HepG2 (cell line): ENCODE results near the gene MITF. TPM values are rescaled to one million over a fixed set of nuclear protein-coding genes. Genes with fewer than 3 reads are reported as not detected.

Experiments used
- ATAC-seq: fragments of 200-7000 bp; cut with Tn5 transposase; 3 replicates; pipeline ENCODE4 v1.9.1; 2020; ENCODE audit warnings: mild to moderate bottlenecking, moderate library complexity
- BruUV-seq: library from RNA; stranded (reverse); fragments of 400-500 nt; replicated peaks from 2 replicates; lab custom pipeline; 2021; lab: Mats Ljungman, UMichigan
- CTCF ChIA-PET: fragments of 300-600 bp; formaldehyde crosslinking; extraction: SDS; loops from one replicate; lab custom pipeline; 2021; ENCODE audit warnings: low total read pairs, inconsistent platforms, low intra/inter-chr PET ratio; lab: Yijun Ruan, JAX
- POLR2A ChIA-PET: fragments of 350-600 bp; sonication (Branson Sonifier 250); formaldehyde crosslinking; loops from one replicate; lab custom pipeline; 2020; ENCODE audit warnings: antibody characterized with exemption, inconsistent platforms; lab: Yijun Ruan, JAX
- DNase-seq: peaks from one replicate; pipeline ENCODE4 v3.0.0-alpha.2; 2015; ENCODE audit warnings: low spot score
- FAIRE-seq: peaks from 3 replicates; lab custom pipeline; 2011; peaks lifted over from hg19 to GRCh38; lab: Jason Lieb, UNC
- H2AFZ ChIP-seq: one replicate; pipeline ENCODE4 v1.6.1; 2011; ENCODE audit warnings: low read length, inconsistent platforms
- H3K27ac ChIP-seq: fragments of 300-600 bp; 3 replicates; pipeline ENCODE4 v1.8.0; 2011; ENCODE audit warnings: mixed run types, mild to moderate bottlenecking, mixed read lengths, low read length, inconsistent platforms; ENCODE audit not compliant: insufficient read depth; ENCODE audit errors: extremely low read length
- H3K27me3 ChIP-seq, 2 experiments: fragments of 200-600 bp in 1 of 2; 2 replicates in 1 of 2; 3 replicates in 1 of 2; pipeline versions ENCODE4 v1.6.0 to v1.8.0; 2011; ENCODE audit warnings: low read length in 2 of 2, mild to moderate bottlenecking in 2 of 2, moderate library complexity in 2 of 2, inconsistent platforms in 1 of 2; ENCODE audit not compliant: insufficient read depth in 2 of 2, control insufficient read depth in 1 of 2
- H3K36me3 ChIP-seq, 2 experiments: fragments of 200-600 bp in 1 of 2; replicated peaks in 1 of 2; 2 replicates in 1 of 2; 3 replicates in 1 of 2; pipeline versions ENCODE4 v1.5.1 to v1.8.0; 2011; ENCODE audit warnings: low read length in 2 of 2, inconsistent platforms in 1 of 2; ENCODE audit not compliant: insufficient read depth in 2 of 2, control insufficient read depth in 1 of 2
- H3K4me1 ChIP-seq: 2 replicates; pipeline ENCODE4 v1.5.1; 2012; ENCODE audit warnings: low read length, inconsistent platforms; ENCODE audit not compliant: insufficient read depth
- H3K4me2 ChIP-seq: 2 replicates; pipeline ENCODE4 v1.6.0; 2011; ENCODE audit warnings: low read depth, low read length, inconsistent platforms
- H3K4me3 ChIP-seq, 3 experiments: fragments of 200-600 bp in 1 of 3; sonication (generic), shearing (Covaris generic) in 1 of 3; replicated peaks in 1 of 3; 2 replicates each; pipeline ENCODE4 v1.5.1; 2011 to 2016; ENCODE audit warnings: low read length in 3 of 3, inconsistent platforms in 2 of 3, low read depth in 2 of 3, mild to moderate bottlenecking in 2 of 3, control low read depth in 1 of 3, mixed read lengths in 1 of 3; ENCODE audit not compliant: insufficient read depth in 1 of 3
- H3K79me2 ChIP-seq: one replicate; pipeline ENCODE4 v1.6.1; 2011; ENCODE audit warnings: low read length, inconsistent platforms; ENCODE audit not compliant: insufficient read depth
- H3K9ac ChIP-seq: 2 replicates; pipeline ENCODE4 v1.6.0; 2011; ENCODE audit warnings: mild to moderate bottlenecking, low read depth, low read length, inconsistent platforms; ENCODE audit not compliant: insufficient read depth
- H3K9me3 ChIP-seq: 2 replicates; pipeline ENCODE4 v1.5.1; 2012; ENCODE audit warnings: mild to moderate bottlenecking, low read length
- H4K20me1 ChIP-seq: 2 replicates; pipeline ENCODE4 v1.6.0; 2011; ENCODE audit warnings: inconsistent platforms, mild to moderate bottlenecking, low read length, moderate library complexity; ENCODE audit not compliant: insufficient read depth
- CEBPB ChIP-seq: IDR thresholded peaks from 2 replicates; pipeline ENCODE4 v1.6.1; 2011; ENCODE audit warnings: low read depth, low read length, improper control_type of control experiment, borderline replicate concordance
- SIX4 ChIP-seq: sonication (generic); formaldehyde crosslinking; IDR thresholded peaks from 2 replicates; pipeline ENCODE4 v1.4.0; 2020; ENCODE audit warnings: missing genetic modification reagents
- ZNF563 ChIP-seq: sonication (generic); formaldehyde crosslinking; IDR thresholded peaks from 2 replicates; pipeline ENCODE4 v1.8.0; 2022; ENCODE audit warnings: mild to moderate bottlenecking, moderate library complexity, missing genetic modification reagents
- ZNF703 ChIP-seq: sonication (generic); formaldehyde crosslinking; IDR thresholded peaks from 2 replicates; pipeline ENCODE4 v1.5.1; 2020; ENCODE audit warnings: missing genetic modification reagents, mild to moderate bottlenecking, moderate library complexity, borderline replicate concordance
- WGBS: methylation state at CpG from one replicate; pipeline ENCODE4 v1.1.6; 2017; ENCODE audit warnings: low lambda C conversion rate; 5-methylcytosine and 5-hydroxymethylcytosine counted together
- in situ Hi-C: cut with HindIII; loops from 2 replicates; pipeline ENCODE4 v1.10.0; 2017; ENCODE audit warnings: low pct_unique_long_range_greater_than_20kb; ENCODE audit not compliant: extremely low pct_ligation_motif_present
- intact Hi-C: fragments of 100-400 bp; cut with micrococcal nuclease; formaldehyde crosslinking; loops from one replicate; pipeline ENCODE4 v1.10.0; 2022; ENCODE audit not compliant: unreplicated experiment
- polyA plus RNA-seq, 8 experiments: library from polyadenylated mRNA; depleted of rRNA in 3 of 8; stranded (reverse) in 7 of 8; unstranded in 1 of 8; fragments of >200 nt; fragmentation: Illumina TruSeq in 4 of 8; extraction: Trizol in 4 of 8; gene quantifications; 2 replicates each; pipeline versions ENCODE4 v1.2.1 to v1.2.3, GENCODE V29; 2011 to 2016; ENCODE audit warnings: low read depth in 4 of 8, missing spikeins in 1 of 8, mixed read lengths in 1 of 8; ENCODE audit not compliant: insufficient read depth in 1 of 8
- total RNA-seq, 5 experiments: library from RNA; depleted of rRNA; stranded (reverse); fragments of >200 nt; fragmentation: Illumina TruSeq; extraction: Trizol; gene quantifications; 2 replicates each; pipeline ENCODE4 v1.2.3, GENCODE V29; 2016; ENCODE audit warnings: low read depth in 1 of 5

Gene MITF
- total and polyA plus RNA-seq, 2 of the 13 experiments (the other 11 are each of a cell fraction or from before 2014, with no cell fraction given): 0.12 to 0.38 TPM

DNA sequence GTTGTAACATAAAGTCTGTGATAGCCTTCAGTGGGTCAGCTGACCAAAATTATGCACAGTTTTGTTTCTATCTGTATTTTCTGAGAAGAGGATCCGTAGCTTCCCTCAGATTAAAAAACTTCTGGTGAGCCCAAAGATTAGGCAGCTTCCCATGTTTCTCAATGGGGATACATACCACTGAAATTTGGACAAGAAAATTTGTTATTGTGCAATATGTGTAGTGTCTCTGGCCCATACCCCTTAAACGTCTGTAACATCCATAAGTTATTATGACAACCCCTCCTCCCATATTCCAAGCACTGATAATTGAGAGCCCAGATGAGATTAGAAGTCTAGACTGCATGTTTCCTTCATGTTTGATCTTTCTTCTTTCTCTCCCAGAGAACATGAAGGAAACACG lies 1.9 kb upstream of the MITF start:
- no TSS peak for BruUV-seq
- FAIRE-seq (no peak), ATAC-seq (no peak), DNase-seq (no peak)
- no peak overlapping the region for H3K4me2 ChIP-seq
- in situ Hi-C loops (no loop called here), intact Hi-C loops (no loop called here)
- TF ChIP-seq CEBPB (peak; percentile 62; the same call in 1 of the 2 replicates), ZNF703 (CRISPR knock-in tag) (no peak)
- H3K36me3 ChIP-seq: no peaks in the 10 kb centered on the region
- H3K27me3 ChIP-seq: peaks cover 0 to 23% of the 10 kb centered on the region in 2 experiments; a peak in 3 of 5 replicates
- ChIA-PET POLR2A (no interaction called here), CTCF (no interaction called here)
- H3K4me1 ChIP-seq: peaks cover 17% of the 10 kb centered on the region
- no peak overlapping the region for H3K9ac ChIP-seq
- H3K9me3 ChIP-seq: no peaks in the 10 kb centered on the region
- H3K79me2 ChIP-seq: no peaks in the 10 kb centered on the region
- no peak overlapping the region for H2AFZ ChIP-seq
- no peak overlapping the region for H3K4me3 ChIP-seq
- H4K20me1 ChIP-seq: no peaks in the 10 kb centered on the region
- no peak overlapping the region for H3K27ac ChIP-seq
- WGBS: 1% methylated on average over 3 of the region's 3 CpGs

DNA sequence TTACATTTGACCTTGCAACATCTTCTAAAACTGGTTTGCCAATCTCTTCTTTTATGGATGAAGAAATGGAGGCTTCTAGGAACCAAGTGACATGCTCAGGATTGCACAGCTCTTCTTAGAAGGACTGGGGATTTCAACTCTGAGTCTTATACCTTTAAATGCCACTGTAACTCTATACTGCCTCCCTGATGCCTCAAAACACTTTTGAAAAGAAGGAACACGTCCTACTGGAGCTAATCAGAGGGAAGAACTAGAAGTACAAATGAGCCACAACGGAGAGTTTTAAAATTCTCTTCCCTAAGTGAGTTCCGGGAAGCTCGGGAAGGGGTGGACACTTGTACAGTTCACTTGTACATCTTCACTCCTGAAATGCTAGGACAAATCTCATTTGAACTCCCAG lies 949 bp upstream of the MITF start:
- ChIA-PET CTCF (no interaction called here), POLR2A (no interaction called here)
- BruUV-seq: no TSS peak
- peaks cover 17% of the 10 kb centered on the region for H3K4me1 ChIP-seq
- H3K27ac ChIP-seq: no peak overlapping the region
- in situ Hi-C loops (no loop called here), intact Hi-C loops (no loop called here)
- no peak for ATAC-seq
- H3K36me3 ChIP-seq: no peaks in the 10 kb centered on the region
- peak overlapping the region; percentile 59 for H2AFZ ChIP-seq
- H3K4me2 ChIP-seq: peak overlapping the region; percentile 89
- no peak for FAIRE-seq
- peak overlapping the region in 2 of 3 experiments; percentile 47 to 66; a peak in 5 of 6 replicates for H3K4me3 ChIP-seq
- no peaks in the 10 kb centered on the region for H3K79me2 ChIP-seq
- WGBS: 16% methylated on average over 4 of the region's 4 CpGs
- TF ChIP-seq SIX4 (CRISPR knock-in tag): no peak
- TF ChIP-seq ZNF563: no peak
- DNase-seq: no peak
- H3K9me3 ChIP-seq: no peaks in the 10 kb centered on the region
- peaks cover 0 to 23% of the 10 kb centered on the region in 2 experiments; a peak in 3 of 5 replicates for H3K27me3 ChIP-seq
- H4K20me1 ChIP-seq: no peaks in the 10 kb centered on the region
- H3K9ac ChIP-seq: no peak overlapping the region
